ENCODE measurements around the gene MYO1D.

The MYO1D gene

GRCh38 chr17:32833526-32833925 lies 43.4 kb downstream of the MYO1D start:
- DNase-seq (ENCODE audit: extremely low read depth, low read depth), result no peak
- no peak overlapping the region for H3K4me3 ChIP-seq (replicated peaks; ENCODE audit: low read depth, low read length)
- no peak for TF ChIP-seq CTCF (IDR thresholded peaks at IDR 0.05; ENCODE audit: low read depth, low read length, missing control alignments)

DNA sequence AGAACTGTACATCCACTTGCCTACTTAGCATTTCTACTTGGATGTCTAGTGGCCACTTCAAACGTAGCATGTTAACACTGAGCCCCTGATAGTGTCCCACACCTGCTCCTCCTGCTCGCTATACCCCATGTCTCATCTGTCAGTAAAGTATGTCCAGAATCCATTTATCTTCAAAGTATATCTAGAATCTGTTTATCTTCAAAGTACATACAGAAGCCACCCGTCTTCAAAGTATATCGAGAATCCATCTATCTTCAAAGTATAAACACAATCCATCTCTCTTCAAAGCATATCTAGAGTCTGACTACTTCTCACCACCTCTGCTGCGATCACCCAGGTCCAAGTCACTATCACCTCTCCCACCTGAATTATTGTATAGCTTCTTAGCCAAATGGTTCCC lies 43.8 kb downstream of the MYO1D start:
- DNase-seq (ENCODE audit: extremely low read depth, low read depth), result no peak
- H3K4me3 ChIP-seq (replicated peaks; ENCODE audit: low read depth, low read length), result no peak overlapping the region
- no peak for TF ChIP-seq CTCF (IDR thresholded peaks at IDR 0.05; ENCODE audit: low read depth, low read length, missing control alignments)

DNA sequence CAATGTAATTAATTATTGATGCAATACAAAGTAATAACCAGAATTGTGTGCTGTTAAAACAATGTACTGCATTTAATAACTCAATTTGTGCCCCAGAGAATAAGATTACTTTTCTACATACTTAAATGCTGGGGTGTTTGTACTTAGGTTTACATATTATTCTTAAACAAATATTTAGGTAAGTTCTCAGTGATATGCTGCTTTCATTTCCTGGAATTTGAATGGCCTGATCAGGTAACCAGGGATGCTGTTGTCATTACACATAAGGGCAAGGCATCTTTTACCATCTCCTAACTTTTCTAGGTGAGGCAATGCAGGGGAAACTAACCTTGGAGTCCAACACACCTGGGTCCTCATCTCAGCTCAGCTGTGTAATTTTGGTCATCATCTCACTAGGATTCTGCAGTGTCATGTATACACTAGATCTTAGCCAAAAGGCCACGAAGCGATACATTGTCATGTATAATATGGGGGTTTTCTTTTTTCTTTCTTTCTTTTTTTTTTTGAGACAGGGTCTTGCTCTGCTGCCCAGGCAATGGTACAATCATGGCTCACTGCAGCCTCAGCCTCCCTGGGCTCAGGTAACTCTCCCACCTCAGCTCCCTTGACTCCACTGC lies 45.2 kb downstream of the MYO1D start:
- no peak for TF ChIP-seq CTCF (IDR thresholded peaks at IDR 0.05; ENCODE audit: low read depth, low read length, missing control alignments)
- no peak overlapping the region for H3K4me3 ChIP-seq (replicated peaks; ENCODE audit: low read depth, low read length)
- DNase-seq (ENCODE audit: extremely low read depth, low read depth), result no peak

GRCh38 chr17:32831223-32831622 lies 45.7 kb downstream of the MYO1D start:
- no peak for TF ChIP-seq CTCF (IDR thresholded peaks at IDR 0.05; ENCODE audit: low read depth, low read length, missing control alignments)
- H3K4me3 ChIP-seq (replicated peaks; ENCODE audit: low read depth, low read length), result no peak overlapping the region
- DNase-seq (ENCODE audit: extremely low read depth, low read depth), result no peak

- no peak for TF ChIP-seq CTCF (IDR thresholded peaks at IDR 0.05; ENCODE audit: low read depth, low read length, missing control alignments)
Measured at GRCh38 chr17:32828822-32829221, 48.1 kb downstream of the MYO1D start.

GRCh38 chr17:32827227-32827626 lies 49.7 kb downstream of the MYO1D start:
- no peak for DNase-seq (ENCODE audit: extremely low read depth, low read depth)
- no peak for TF ChIP-seq CTCF (IDR thresholded peaks at IDR 0.05; ENCODE audit: low read depth, low read length, missing control alignments)
- no peak overlapping the region for H3K4me3 ChIP-seq (replicated peaks; ENCODE audit: low read depth, low read length)

More at GRCh38 chr17:32828822-32829221, 48.1 kb downstream of the MYO1D start:
- DNase-seq (ENCODE audit: extremely low read depth, low read depth), result no peak
- no peak overlapping the region for H3K4me3 ChIP-seq (replicated peaks; ENCODE audit: low read depth, low read length)

DNA sequence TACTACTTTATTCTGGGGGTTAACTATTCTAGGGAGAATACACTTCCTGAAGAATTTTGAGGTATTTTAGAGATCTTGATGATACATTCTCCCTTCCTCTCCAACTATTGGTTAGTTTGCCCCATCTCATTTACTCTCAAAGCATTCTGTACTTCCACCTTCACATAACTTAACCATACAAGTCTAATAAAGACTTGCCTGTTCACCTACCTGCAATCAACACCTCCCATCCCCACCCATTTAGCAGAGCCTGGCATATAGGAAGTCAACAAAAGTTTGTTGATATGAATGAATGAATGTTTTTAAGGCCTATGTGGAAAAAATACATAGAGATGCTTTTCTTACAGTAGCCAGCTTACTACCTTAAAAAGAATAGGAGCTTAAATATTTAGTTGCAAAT lies 50.8 kb downstream of the MYO1D start:
- no peak overlapping the region for H3K4me3 ChIP-seq (replicated peaks; ENCODE audit: low read depth, low read length)
- no peak for TF ChIP-seq CTCF (IDR thresholded peaks at IDR 0.05; ENCODE audit: low read depth, low read length, missing control alignments)
- no peak for DNase-seq (ENCODE audit: extremely low read depth, low read depth)
